HepG2 (cell line): ENCODE results near the gene HELZ. TPM values are rescaled to one million over a fixed set of nuclear protein-coding genes. Genes with fewer than 3 reads are reported as not detected.
A peak's percentile ranks its signal among the peaks of the same experiment; 100 is the strongest.

Source experiments
- HMG20B ChIP-seq: conservative IDR thresholded peaks from 2 replicates; pipeline ENCODE4 v1.6.1; 2016; ENCODE audit warnings: missing genetic modification reagents, missing compliant biosample characterization
- IRX3 ChIP-seq: sonication (generic); formaldehyde crosslinking; IDR thresholded peaks from 2 replicates; pipeline ENCODE4 v1.8.1; 2023; ENCODE audit warnings: mild to moderate bottlenecking, low read depth, missing genetic modification reagents, borderline replicate concordance
- KDM5B ChIP-seq: sonication (generic); formaldehyde crosslinking; IDR thresholded peaks from 2 replicates; pipeline ENCODE4 v1.4.0; 2020; ENCODE audit warnings: missing genetic modification reagents, mild to moderate bottlenecking, borderline replicate concordance
- KMT2B ChIP-seq: IDR thresholded peaks from 2 replicates; pipeline ENCODE4 v1.6.1; 2016; ENCODE audit warnings: missing genetic modification reagents, missing compliant biosample characterization
- MAFG ChIP-seq: sonication (generic); formaldehyde crosslinking; IDR thresholded peaks from 2 replicates; pipeline ENCODE4 v1.5.1; 2020; ENCODE audit warnings: mild to moderate bottlenecking, missing genetic modification reagents
- MTA3 ChIP-seq: sonication (generic); formaldehyde crosslinking; IDR thresholded peaks from 2 replicates; pipeline ENCODE4 v1.4.0; 2020; ENCODE audit warnings: missing genetic modification reagents
- NR3C1 ChIP-seq: sonication (generic); formaldehyde crosslinking; IDR thresholded peaks from 2 replicates; pipeline ENCODE4 v1.4.0; 2020; ENCODE audit warnings: missing genetic modification reagents
- PHF20 ChIP-seq: sonication (generic); formaldehyde crosslinking; IDR thresholded peaks from 2 replicates; pipeline ENCODE4 v1.5.0; 2020; ENCODE audit warnings: mild to moderate bottlenecking, missing genetic modification reagents
- RFX3 ChIP-seq: IDR thresholded peaks from 2 replicates; pipeline ENCODE4 v1.6.1; 2016; ENCODE audit warnings: missing biosample characterization, missing genetic modification reagents
- SETDB1 ChIP-seq: sonication (generic); formaldehyde crosslinking; IDR thresholded peaks from 2 replicates; pipeline ENCODE4 v1.5.1; 2020; ENCODE audit warnings: missing genetic modification reagents, mild to moderate bottlenecking, borderline replicate concordance
- SYNCRIP ChIP-seq: fragments of 200-400 bp; formaldehyde crosslinking; IDR thresholded peaks from 2 replicates; pipeline ENCODE4 v1.6.1; 2018; ENCODE audit warnings: mild to moderate bottlenecking, low read depth, low read length; ENCODE audit not compliant: insufficient read depth
- TAF1 ChIP-seq: sonication (generic); formaldehyde crosslinking; IDR thresholded peaks from 2 replicates; pipeline ENCODE4 v1.4.0; 2020; ENCODE audit warnings: missing genetic modification reagents
- ZBTB1 ChIP-seq: sonication (generic); formaldehyde crosslinking; IDR thresholded peaks from 2 replicates; pipeline ENCODE4 v1.4.0; 2020; ENCODE audit warnings: missing genetic modification reagents, borderline replicate concordance
- ZMYM3 ChIP-seq: sonication (generic); formaldehyde crosslinking; IDR thresholded peaks from 2 replicates; pipeline ENCODE4 v1.5.1; 2020; ENCODE audit warnings: mild to moderate bottlenecking, missing genetic modification reagents
- ZNF232 ChIP-seq: sonication (generic); formaldehyde crosslinking; IDR thresholded peaks from 2 replicates; pipeline ENCODE4 v1.4.0; 2020; ENCODE audit warnings: missing genetic modification reagents, borderline replicate concordance
- ZNF253 ChIP-seq: sonication (generic); formaldehyde crosslinking; IDR thresholded peaks from 2 replicates; pipeline ENCODE4 v1.8.0; 2022; ENCODE audit warnings: mild to moderate bottlenecking, missing genetic modification reagents, borderline replicate concordance
- ZNF430 ChIP-seq: sonication (generic); formaldehyde crosslinking; IDR thresholded peaks from 2 replicates; pipeline ENCODE4 v1.9.0; 2021; ENCODE audit warnings: mild to moderate bottlenecking, missing genetic modification reagents
- ZNF432 ChIP-seq: sonication (generic); formaldehyde crosslinking; IDR thresholded peaks from 2 replicates; pipeline ENCODE4 v1.5.0; 2020; ENCODE audit warnings: missing genetic modification reagents, mild to moderate bottlenecking, borderline replicate concordance
- ZNF446 ChIP-seq: sonication (generic); formaldehyde crosslinking; IDR thresholded peaks from 2 replicates; pipeline ENCODE4 v1.5.0; 2020; ENCODE audit warnings: mild to moderate bottlenecking, missing genetic modification reagents
- ZNF484 ChIP-seq: sonication (generic); formaldehyde crosslinking; IDR thresholded peaks from 2 replicates; pipeline ENCODE4 v1.5.1; 2020; ENCODE audit warnings: mild to moderate bottlenecking, low read depth, missing genetic modification reagents, borderline replicate concordance
- ZSCAN12 ChIP-seq: sonication (generic); formaldehyde crosslinking; IDR thresholded peaks from 2 replicates; pipeline ENCODE4 v1.9.0; 2021; ENCODE audit warnings: mild to moderate bottlenecking, missing genetic modification reagents
- polyA plus RNA-seq, 8 experiments: library from polyadenylated mRNA; depleted of rRNA in 3 of 8; stranded (reverse) in 7 of 8; unstranded in 1 of 8; fragments of >200 nt; fragmentation: Illumina TruSeq in 4 of 8; extraction: Trizol in 4 of 8; gene quantifications; 2 replicates each; pipeline versions ENCODE4 v1.2.1 to v1.2.3, GENCODE V29; 2011 to 2016; ENCODE audit warnings: low read depth in 4 of 8, missing spikeins in 1 of 8, mixed read lengths in 1 of 8; ENCODE audit not compliant: insufficient read depth in 1 of 8
- total RNA-seq, 5 experiments: library from RNA; depleted of rRNA; stranded (reverse); fragments of >200 nt; fragmentation: Illumina TruSeq; extraction: Trizol; gene quantifications; 2 replicates each; pipeline ENCODE4 v1.2.3, GENCODE V29; 2016; ENCODE audit warnings: low read depth in 1 of 5
- TF ChIP-seq, protein P1 (sequence below): sonication (generic); formaldehyde crosslinking; IDR thresholded peaks from 2 replicates; pipeline ENCODE4 v1.4.0; 2020; ENCODE audit warnings: mild to moderate bottlenecking, missing genetic modification reagents
- TF ChIP-seq, protein P2 (sequence below): sonication (generic); formaldehyde crosslinking; IDR thresholded peaks from 2 replicates; pipeline ENCODE4 v1.4.0; 2020; ENCODE audit warnings: missing genetic modification reagents, borderline replicate concordance
- TF ChIP-seq, protein P3 (sequence below): sonication (generic); formaldehyde crosslinking; IDR thresholded peaks from 2 replicates; pipeline ENCODE4 v1.4.0; 2020; ENCODE audit warnings: mild to moderate bottlenecking, missing genetic modification reagents

The HELZ gene
- total and polyA plus RNA-seq, 2 of the 13 experiments (the other 11 are each of a cell fraction or from before 2014, with no cell fraction given) = 35.3 to 52.4 TPM

GRCh38 chr17:67246653-67247415 is 1.8 kb upstream of the HELZ start (continued):
- TF ChIP-seq RFX3 (no peak), ZNF484 (CRISPR knock-in tag) (no peak), ZNF432 (CRISPR knock-in tag) (no peak), NR3C1 (no peak), ZNF430 (peak; percentile 13; the same call in 1 of the 2 replicates), SETDB1 (no peak), ZBTB1 (no peak), ZNF232 (CRISPR knock-in tag) (no peak), SYNCRIP (no peak), IRX3 (no peak), HMG20B (CRISPR knock-in tag) (peak; percentile 72), MTA3 (no peak), ZMYM3 (CRISPR knock-in tag) (peak; percentile 73; the same call in 1 of the 2 replicates), KDM5B (CRISPR knock-in tag) (no peak), ZSCAN12 (CRISPR knock-in tag) (0 out of 2 replicates have a peak, but pooled peaks have one; percentile 72), MAFG (CRISPR knock-in tag) (no peak), ZNF253 (no peak), KMT2B (peak; percentile 21; the same call in 1 of the 2 replicates), ZNF446 (CRISPR knock-in tag) (peak; percentile 58; the same call in 1 of the 2 replicates), TAF1 (CRISPR knock-in tag) (peak; percentile 53), PHF20 (CRISPR knock-in tag) (no peak)
- TF ChIP-seq, protein P1, sequence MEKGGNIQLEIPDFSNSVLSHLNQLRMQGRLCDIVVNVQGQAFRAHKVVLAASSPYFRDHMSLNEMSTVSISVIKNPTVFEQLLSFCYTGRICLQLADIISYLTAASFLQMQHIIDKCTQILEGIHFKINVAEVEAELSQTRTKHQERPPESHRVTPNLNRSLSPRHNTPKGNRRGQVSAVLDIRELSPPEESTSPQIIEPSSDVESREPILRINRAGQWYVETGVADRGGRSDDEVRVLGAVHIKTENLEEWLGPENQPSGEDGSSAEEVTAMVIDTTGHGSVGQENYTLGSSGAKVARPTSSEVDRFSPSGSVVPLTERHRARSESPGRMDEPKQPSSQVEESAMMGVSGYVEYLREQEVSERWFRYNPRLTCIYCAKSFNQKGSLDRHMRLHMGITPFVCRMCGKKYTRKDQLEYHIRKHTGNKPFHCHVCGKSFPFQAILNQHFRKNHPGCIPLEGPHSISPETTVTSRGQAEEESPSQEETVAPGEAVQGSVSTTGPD = 0 out of 2 replicates have a peak, but pooled peaks have one; percentile 40
- TF ChIP-seq, protein P2, sequence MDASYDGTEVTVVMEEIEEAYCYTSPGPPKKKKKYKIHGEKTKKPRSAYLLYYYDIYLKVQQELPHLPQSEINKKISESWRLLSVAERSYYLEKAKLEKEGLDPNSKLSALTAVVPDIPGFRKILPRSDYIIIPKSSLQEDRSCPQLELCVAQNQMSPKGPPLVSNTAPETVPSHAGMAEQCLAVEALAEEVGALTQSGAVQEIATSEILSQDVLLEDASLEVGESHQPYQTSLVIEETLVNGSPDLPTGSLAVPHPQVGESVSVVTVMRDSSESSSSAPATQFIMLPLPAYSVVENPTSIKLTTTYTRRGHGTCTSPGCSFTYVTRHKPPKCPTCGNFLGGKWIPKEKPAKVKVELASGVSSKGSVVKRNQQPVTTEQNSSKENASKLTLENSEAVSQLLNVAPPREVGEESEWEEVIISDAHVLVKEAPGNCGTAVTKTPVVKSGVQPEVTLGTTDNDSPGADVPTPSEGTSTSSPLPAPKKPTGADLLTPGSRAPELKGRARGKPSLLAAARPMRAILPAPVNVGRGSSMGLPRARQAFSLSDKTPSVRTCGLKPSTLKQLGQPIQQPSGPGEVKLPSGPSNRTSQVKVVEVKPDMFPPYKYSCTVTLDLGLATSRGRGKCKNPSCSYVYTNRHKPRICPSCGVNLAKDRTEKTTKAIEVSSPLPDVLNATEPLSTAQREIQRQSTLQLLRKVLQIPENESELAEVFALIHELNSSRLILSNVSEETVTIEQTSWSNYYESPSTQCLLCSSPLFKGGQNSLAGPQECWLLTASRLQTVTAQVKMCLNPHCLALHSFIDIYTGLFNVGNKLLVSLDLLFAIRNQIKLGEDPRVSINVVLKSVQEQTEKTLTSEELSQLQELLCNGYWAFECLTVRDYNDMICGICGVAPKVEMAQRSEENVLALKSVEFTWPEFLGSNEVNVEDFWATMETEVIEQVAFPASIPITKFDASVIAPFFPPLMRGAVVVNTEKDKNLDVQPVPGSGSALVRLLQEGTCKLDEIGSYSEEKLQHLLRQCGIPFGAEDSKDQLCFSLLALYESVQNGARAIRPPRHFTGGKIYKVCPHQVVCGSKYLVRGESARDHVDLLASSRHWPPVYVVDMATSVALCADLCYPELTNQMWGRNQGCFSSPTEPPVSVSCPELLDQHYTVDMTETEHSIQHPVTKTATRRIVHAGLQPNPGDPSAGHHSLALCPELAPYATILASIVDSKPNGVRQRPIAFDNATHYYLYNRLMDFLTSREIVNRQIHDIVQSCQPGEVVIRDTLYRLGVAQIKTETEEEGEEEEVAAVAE (CRISPR knock-in tag) = peak; percentile 27; the same call in 1 of the 2 replicates
- TF ChIP-seq, protein P3, sequence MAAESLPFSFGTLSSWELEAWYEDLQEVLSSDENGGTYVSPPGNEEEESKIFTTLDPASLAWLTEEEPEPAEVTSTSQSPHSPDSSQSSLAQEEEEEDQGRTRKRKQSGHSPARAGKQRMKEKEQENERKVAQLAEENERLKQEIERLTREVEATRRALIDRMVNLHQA (CRISPR knock-in tag) = peak; percentile 75; the same call in 1 of the 2 replicates
